Measurements from ENCODE around the gene ZNF787. TPM values are rescaled to one million over a fixed set of nuclear protein-coding genes. Genes with fewer than 3 reads are reported as not detected.

ZNF787 gene
- total RNA-seq, 1 donor, result 15.9 TPM

- H3K4me3 ChIP-seq (ENCODE audit: low read depth, low read length), result no peak overlapping the region
- no peak for DNase-seq (ENCODE audit: low read depth)
- TF ChIP-seq CTCF (IDR thresholded peaks at IDR 0.05; ENCODE audit: insufficient read depth, low read length), result no peak
Observed at GRCh38 chr19:56069642-56070041, 51.5 kb downstream of the ZNF787 start.

GRCh38 chr19:56066152-56067023 lies 54.7 kb downstream of the ZNF787 start:
- H3K4me3 ChIP-seq (ENCODE audit: low read depth, low read length), result peak overlapping the region; percentile 46
- peak; percentile 40 for DNase-seq (ENCODE audit: low read depth)
- TF ChIP-seq CTCF (IDR thresholded peaks at IDR 0.05; ENCODE audit: insufficient read depth, low read length), result peak; percentile 83

- H3K4me3 ChIP-seq (ENCODE audit: low read depth, low read length), result no peak overlapping the region
- no peak for TF ChIP-seq CTCF (IDR thresholded peaks at IDR 0.05; ENCODE audit: insufficient read depth, low read length)
- DNase-seq (ENCODE audit: low read depth), result no peak
Observed at GRCh38 chr19:56053596-56053995, 67.5 kb downstream of the ZNF787 start.

Small RNA genes within 50 kb of the gene (small RNA-seq; reads per million reads assigned to genes)
- gene AC024580.2 (not detected), gene RF00019 (not detected)

Other genes with a start within 250 kb of the ZNF787 start
- gene NLRP13, start 189.0 kb downstream of the ZNF787 start, total RNA-seq (ENCODE audit: low replicate concordance), result not detected in 2 replicates
- gene NLRP8, start 173.5 kb downstream of the ZNF787 start, total RNA-seq (ENCODE audit: low replicate concordance), result not detected in 2 replicates
- not detected in 2 replicates for gene NLRP5, start 134.5 kb downstream of the ZNF787 start, total RNA-seq (ENCODE audit: low replicate concordance)
- 12.9 and 19.5 TPM in 2 replicates for gene ZNF444, start 20.0 kb upstream of the ZNF787 start, total RNA-seq (ENCODE audit: low replicate concordance)
- not detected in 2 replicates for gene GALP, start 54.7 kb upstream of the ZNF787 start, total RNA-seq (ENCODE audit: low replicate concordance)
- gene ZSCAN5B, start 76.5 kb upstream of the ZNF787 start, total RNA-seq (ENCODE audit: low replicate concordance), result 0.09 TPM in 1 of 2 replicates, not detected in the other
- not detected in 2 replicates for gene ZSCAN5C, start 81.0 kb upstream of the ZNF787 start, total RNA-seq (ENCODE audit: low replicate concordance)
- gene EDDM13, start 151.5 kb upstream of the ZNF787 start, total RNA-seq (ENCODE audit: low replicate concordance), result not detected in 2 replicates
- gene ZSCAN5A, start 193.5 kb upstream of the ZNF787 start, total RNA-seq (ENCODE audit: low replicate concordance), result 6.1 and 9.6 TPM in 2 replicates